GM15510 (cell line): ENCODE measurements around the gene SLAMF9.

ENCODE experiments used
- POLR2A ChIP-seq: IDR thresholded peaks from 3 replicates; pipeline ENCODE4 v1.6.1; 2011; ENCODE audit warnings: borderline replicate concordance; ENCODE audit not compliant: insufficient read length; ENCODE audit errors: extremely low read depth

Gene SLAMF9

DNA sequence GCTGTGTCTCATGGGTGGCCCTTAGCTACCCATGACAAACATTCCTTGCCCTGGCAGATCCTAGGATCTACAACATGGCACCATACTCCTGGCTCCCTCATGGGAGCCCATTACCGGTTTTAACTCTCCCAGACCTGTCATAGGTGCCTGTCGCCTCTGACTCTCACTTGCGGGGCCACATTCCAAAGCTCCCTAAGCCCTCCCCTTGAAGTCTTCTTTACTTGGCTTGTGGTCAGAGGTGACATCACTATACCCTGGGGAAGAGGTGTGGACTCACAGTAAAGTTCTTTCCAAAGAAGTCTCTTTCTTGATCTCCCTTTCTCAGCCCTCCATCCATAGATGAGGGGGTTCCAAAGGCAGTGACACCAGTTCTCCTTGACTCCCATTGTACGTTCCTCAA lies 5.4 kb upstream of the SLAMF9 start:
- TF ChIP-seq POLR2A: no peak

DNA sequence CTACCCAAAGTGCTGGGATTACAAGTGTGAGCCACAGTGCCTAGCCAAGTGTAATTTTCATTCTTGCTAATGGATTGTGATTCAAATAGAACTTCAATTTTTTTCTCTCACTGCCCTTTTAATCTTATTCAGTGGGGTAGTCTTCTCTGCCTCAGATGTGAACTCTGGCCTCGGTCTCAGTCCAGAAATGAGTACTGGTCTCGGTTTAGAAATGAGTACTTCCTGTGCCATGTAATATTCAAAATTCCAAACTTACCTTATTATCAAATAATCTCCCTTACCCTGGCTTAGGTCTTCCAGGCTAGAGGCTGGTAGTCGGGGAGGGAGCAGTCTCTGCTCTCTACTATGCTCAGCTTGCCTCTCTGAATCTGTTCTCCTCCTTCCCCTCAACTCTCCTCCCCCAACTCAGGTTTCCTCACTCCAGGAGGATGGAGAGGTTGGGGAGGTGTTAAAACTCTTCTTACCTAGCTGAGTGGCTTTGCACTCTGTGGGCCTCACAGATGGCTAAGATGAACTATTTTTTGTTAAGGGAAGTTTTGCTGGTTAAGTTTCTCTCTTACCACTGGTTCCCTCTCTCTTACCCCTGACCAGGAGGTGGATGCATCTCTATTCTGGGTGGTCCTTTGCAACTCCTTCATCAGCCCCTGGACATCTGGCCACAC lies 4.8 kb upstream of the SLAMF9 start:
- no peak for TF ChIP-seq POLR2A

DNA sequence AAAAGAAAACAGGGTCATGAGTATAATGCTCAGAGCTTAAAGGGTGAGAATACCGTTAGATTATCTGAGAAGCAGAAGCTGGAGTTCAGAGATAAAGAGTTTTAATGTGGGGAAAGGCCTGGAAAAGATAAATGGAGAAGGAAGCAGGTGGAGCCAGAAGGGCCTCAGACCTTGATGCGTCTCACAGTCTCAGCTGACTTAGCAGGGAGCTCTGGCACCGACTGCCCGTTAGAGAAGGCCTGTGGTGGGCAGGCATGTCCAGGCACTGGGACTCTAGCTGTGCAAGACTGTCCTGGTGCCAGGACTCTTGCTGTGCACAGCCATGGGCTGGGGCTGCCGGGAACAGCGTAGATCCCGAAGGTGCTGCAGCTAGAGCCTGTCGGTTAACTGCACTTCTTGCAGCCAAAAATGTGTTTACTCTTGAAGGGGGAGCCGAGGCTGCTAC lies 3.8 kb upstream of the SLAMF9 start:
- TF ChIP-seq POLR2A: no peak

DNA sequence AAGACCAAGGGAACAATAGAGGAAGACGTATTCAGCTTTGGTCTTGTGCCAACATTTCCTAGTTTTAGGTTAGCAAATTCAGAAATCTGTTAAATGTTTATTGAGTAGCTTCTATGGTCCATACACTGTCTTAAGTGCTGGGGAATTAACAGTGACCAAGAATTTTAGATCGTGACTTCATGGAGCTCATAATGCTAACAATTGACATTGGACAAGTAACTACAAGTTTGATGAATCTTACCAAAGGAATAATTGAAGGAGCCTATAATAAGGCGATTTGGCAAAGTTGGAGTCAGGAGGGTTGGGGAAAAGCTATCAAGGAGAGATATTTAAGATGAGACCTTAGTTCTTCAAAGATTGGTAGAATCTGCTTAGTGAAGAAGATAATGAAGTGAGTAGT lies 1.4 kb upstream of the SLAMF9 start:
- TF ChIP-seq POLR2A: no peak

DNA sequence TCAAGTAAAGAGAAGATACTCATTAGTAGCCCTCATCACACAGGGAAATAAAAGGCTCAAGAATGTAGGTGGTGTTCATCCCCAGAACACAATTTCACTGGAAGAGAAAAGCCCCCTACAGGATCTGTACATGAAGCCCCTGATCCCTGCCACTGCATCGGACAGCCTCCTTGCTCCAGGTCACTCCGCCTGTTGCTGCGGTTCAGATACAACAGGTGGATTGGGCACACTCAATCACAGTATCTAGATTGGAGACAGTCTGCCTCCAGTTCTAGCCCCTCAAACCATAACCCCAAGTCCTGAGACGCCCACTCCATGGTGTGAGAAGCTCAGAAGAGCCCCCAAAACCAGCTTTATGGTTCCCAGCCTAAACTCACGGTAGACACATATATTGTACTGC lies 1.1 kb downstream of the SLAMF9 start:
- TF ChIP-seq POLR2A: no peak

DNA sequence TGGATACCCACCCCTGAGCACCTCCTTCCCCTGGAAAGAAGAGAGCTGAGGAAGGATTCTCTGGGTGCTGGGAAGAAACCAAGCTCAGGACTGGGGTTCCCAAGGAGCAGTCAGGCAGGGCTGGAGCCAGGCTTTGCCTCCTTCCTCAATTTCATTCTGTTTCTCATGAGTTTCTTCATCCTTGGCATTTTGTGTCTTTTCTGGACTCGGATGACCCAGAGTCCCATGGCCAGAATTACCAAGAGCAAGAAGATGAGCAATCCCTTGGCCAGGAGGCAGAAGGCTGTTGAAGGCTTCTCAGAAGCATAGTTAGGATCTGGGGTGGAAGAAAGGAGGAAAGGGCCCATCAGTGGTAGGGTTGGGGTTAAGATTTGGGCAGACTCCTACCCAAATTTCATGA lies 2.5 kb downstream of the SLAMF9 start:
- TF ChIP-seq POLR2A: no peak

DNA sequence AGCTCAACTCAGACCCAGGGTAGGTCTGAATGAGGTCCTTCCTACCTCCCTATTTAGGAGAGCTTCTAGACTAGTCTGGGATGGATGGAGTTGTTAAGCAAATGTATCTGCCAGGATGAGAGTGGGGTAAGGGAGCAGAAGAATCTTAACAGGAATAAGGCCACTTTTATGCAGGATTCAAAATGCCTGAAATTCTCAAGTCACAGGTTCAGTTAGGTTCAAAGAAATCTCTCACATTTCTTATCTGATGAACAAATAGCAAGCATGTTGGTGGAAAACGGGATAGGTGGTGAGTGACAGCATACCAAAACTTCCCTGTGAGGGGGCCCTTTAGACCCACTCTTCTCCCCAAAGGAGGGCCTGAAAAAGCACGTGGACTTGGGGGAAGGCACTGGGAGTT lies 3.0 kb downstream of the SLAMF9 start:
- no peak for TF ChIP-seq POLR2A

DNA sequence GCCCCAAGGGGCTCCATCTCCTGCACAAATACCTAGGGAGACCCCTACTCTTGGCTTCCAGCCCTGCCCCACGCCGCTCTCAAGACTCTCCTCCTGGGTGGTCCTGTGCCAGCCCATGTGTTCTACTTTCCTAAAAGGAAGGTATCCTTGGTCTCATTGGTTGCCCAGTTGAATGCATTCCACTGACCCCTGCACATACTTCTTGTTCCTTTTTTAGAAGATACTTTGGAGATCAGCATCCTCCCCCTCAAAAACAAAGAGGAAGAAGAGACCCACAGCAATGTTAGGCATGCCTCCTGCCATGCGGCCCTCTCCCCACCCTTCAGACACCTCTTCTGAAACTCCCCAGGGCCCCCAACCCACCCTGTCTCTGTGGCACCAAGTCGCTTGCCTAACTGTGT lies 4.1 kb downstream of the SLAMF9 start:
- TF ChIP-seq POLR2A: no peak

DNA sequence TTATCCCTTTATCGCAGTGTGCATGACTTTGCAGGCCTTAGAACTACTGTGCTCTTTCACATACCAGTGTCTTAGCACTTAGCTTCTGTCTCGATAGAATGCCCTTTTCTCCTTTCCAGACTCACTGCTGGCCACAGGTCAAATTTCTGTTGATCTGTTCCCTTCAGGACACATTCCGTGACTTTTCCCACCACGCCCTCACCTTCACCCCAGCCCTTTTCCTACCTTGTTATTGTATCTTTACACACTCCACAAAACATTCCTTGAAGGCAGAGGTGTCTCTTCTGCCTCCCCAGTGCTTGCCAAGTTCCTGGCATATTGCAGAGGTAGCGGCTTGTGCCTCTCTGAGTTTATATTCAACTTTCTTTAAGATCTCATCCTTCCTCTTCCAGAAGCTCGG lies 4.9 kb downstream of the SLAMF9 start:
- no peak for TF ChIP-seq POLR2A

DNA sequence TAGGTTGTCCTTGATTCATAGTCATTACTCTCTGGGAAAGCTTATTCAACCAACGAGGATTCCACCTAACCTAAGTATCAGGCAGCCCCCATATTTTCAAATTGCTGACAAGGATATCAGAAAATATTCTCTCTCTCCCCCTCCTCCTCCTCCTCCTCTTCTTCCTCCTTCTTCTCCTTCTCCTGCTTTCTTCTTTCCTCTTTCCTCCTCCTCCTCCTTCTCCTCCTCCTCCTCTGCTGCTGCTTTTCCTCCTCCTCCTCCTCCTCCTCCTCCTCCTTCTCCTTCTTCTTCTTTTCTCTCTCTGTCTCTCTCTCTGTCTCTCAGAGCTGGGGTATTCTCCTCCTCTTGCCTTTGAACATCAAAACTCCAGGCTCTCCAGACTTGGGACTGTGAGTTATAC lies 6.1 kb downstream of the SLAMF9 start:
- TF ChIP-seq POLR2A: no peak

DNA sequence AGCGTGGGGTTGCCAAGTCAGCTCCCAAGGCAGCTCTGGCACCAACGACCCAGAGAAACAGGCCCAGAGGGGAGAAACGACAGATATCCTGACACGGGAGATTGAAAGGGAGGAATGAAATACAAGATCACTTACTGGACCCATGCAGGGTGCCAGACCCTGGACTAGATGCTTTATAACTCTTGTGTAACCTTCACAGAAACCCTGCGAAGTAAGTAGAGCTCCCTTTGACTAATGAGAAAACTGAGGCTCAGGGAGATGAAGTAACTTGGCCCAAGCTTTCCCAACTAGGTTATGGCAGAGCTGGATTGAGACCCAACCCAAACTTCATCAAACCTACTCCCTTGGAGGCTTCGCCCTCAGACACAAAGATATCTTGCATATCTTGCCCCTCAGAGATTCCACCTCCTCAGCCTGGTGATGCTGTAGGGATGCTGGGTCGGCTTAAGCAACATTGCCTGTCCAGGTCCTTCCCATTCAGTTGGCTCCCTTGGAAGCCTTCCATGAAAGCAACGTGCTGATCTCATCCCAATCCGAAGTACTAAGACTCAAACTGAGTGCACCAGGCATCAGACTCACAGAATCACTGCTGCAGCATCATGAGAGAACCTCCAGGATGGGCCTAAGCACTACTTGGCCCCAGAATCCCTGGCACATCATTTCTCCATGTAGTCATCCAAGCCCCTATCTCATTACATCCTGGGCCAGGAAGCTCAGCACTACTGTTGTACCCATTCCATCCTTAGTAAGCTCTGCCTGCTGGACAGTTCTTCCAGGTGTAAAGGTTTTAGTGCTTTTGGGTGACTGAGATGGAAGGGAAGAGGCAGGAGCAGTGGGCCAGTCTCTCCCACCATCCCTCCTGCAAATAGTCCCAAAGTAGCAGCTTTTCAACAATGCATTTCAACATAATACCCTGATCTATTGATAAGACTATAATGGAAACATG lies 7.5 kb downstream of the SLAMF9 start:
- TF ChIP-seq POLR2A: no peak

DNA sequence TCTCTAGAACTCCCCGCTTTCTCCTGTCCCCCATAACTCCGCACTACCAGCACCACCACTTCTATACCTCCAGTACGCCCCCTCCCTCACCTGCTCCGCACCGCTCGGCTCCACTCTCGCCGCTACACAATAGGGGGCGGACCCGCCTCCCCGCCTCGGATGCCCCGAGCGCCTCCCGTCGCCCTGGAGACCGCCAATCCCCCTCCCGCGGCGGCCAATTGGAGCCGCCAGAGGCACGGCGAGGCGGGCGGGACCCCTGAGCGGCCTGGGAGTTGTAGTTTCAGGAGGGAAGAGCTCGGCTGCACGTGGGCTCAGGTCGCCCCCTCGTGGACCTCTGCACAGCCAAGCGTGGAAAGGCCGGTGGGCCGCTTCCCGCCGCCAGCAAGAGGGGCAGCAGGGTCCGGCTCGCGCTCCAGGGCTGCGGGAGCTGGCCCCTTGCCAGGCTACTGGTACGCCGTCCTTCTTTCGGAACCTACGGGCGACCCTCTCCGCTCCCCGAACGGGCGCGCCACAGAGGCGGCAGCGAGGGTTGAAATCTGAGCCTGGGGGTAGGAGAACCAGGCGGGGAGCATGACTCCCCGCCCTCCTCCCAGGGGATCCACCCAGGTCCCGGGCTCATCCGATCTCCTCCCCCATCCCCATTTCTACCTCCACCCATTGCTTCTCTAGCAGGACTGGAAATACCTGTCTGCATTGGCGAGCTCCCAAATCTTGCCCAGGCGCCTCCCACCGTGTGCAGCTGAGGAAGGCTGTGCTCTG lies 8.4 kb downstream of the SLAMF9 start, which contains the start of gene IGSF9:
IGSF9 (minus strand) TSS at position 131 of the 759 bp plus-strand sequence. CDS start 2,159 bp downstream, outside the sequence.
- no peak for TF ChIP-seq POLR2A

DNA sequence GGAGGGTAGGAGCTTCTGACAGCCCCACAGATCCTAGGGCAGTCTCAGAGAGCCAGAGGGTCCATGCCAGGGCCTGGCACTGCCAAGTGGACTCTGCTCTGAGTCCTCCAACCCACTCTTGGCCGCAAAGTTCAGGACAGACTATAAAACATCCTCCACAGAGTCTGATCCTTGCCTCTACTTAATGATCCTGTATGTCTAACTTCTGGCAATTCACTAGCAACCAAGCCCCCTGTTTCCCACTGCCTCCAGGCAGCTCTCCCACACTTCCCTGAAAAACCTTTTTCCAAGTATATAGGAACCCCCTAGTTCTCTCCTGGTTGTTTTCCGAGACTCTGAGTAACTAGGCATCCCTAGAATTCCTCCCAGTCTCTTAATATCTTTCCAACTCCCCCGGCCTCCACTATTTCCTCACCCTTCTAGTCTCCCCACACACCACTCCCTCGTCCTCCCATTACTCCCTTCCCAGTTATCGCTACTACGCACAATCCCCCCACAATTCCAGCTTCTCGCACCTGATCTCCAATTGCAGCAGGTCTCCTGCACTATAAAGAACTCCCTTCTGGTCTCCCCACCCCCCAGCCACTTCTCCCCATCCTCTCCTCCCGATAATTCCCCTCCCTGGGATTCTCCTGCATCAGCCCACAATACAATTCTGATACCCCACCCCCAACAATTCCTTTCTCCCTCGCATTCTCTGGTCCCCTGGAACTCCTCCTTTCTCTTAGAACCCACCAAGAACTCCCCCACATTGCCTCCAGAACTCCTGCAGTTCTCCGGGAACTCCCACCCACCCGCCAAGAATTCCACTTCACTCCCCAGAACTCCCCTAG lies 9.2 kb downstream of the SLAMF9 start:
- no peak for TF ChIP-seq POLR2A

DNA sequence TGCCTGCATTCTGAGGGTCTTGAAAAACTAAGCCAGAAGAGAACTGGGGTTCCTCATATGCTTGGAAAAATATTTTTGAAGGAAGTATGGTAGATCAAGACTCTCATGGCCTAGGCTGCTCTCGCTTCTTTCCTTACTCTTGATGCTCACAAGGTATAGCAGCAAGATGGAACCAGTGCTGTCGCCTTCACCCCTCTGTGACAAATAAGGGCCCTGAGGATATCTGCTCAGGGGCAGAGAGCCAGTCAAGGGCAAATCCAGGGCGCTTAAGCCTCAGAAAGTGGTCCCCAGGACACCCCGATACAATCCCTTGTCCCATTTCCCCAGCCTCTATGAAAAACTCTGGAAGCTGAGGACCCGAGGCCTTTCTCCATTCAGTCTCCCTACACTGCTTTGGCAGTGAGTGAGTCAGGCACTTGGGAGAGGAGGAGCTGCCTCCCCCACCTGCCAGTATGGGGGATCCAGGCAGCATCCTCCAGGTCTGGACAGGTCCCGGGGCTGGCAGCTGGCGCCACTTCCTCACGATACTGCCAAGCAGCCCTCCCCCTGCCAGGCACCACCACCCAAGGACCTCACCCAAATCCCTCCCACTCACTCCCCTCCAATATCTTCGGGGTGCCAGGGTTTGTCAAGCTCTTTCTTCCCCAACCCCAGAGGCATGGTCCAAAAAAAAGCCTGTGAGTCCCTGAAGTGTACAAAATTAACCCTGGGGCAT lies 10.0 kb downstream of the SLAMF9 start:
- TF ChIP-seq POLR2A: no peak

DNA sequence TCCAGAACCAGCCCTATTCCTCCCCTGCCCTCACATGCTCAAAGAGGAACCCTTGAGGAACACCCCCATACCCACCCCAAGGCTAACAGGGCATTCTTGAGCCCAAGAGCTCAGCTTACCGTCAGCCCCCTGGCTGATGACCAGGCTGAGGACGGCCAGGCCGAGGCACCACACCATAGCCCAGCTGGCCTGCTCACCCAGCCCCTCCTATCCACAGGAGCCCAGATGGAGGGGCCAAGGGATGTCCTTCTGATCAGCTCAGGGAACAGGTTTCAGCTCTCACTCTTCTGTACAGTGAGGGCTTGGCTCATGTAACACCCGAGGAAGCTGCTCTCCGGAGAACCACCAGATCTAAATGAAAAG lies 10.8 kb downstream of the SLAMF9 start:
- no peak for TF ChIP-seq POLR2A
